ENCODE measurements around the gene HIF1A. TPM values are rescaled to one million over a fixed set of nuclear protein-coding genes. Genes with fewer than 3 reads are reported as not detected.

Gene HIF1A
- total and polyA plus RNA-seq, 10 of the 15 experiments (the other 5 are each of a cell fraction or from before 2014, with no cell fraction given): 18.3 to 97.0 (median 75.3) TPM

- TF ChIP-seq BCLAF1 (IDR thresholded peaks at IDR 0.05) (no peak), HDAC2 (IDR thresholded peaks at IDR 0.05) (no peak), TCF3 (IDR thresholded peaks at IDR 0.05; ENCODE audit: borderline replicate concordance, insufficient read depth, low read depth, low read length) (no peak), RCOR1 (conservative IDR thresholded peaks at IDR 0.05; ENCODE audit: low read depth, low read length) (no peak), WRNIP1 (IDR thresholded peaks at IDR 0.05; ENCODE audit: borderline replicate concordance, low read depth, low read length) (no peak), RUNX3 (IDR thresholded peaks at IDR 0.05; ENCODE audit: low read length) (no peak), TCF12 (IDR thresholded peaks at IDR 0.05; ENCODE audit: low read depth, low read length) (no peak)
These were observed 27.0 kb upstream of the HIF1A start (continued) for GRCh38 chr14:61668282-61668681.

DNA sequence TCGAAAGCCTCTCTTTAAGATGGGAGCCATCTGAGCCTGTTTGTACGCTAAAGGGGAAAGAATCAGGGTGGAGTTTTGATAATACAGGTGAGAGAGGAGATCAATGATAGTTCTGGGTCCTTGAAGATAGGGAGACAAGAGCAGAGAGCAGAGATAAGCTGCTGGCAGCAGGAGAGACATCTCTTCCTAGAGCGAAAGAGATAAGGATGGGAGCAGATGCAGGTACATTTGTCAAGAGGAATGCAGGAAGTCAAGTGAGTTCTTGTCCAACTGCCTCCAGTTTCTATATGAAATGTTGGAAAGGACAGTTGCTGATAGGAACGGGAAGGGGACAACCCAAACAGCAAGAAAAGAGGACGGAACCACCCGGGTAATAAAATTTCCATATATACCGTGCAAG lies 24.7 kb upstream of the HIF1A start:
- intact Hi-C loops (cut with micrococcal nuclease; ENCODE audit: unreplicated experiment): no loop called here
- no TSS peak for BruUV-seq (replicated peaks)
- ChIA-PET RAD21 (ENCODE audit: unreplicated experiment) (interaction anchor here (1.0 to 1.2 kb wide), 2 partner anchors 20 to 25 kb away, joined by 3 read pairs; no protein-coding TSS in a partner anchor), POLR2A (no interaction called here), SMC1A (ENCODE audit: uncharacterized antibody, unreplicated experiment) (interaction anchor here (0.9 to 2.0 kb wide), 5 partner anchors 8 to 101 kb away, joined by 3 to 7 read pairs (median 4); no protein-coding TSS in a partner anchor), CTCF (interaction anchor here (2.2 kb wide), 1 partner anchor 9 kb away, joined by 9 read pairs; no protein-coding TSS in a partner anchor)
- H3K79me2 ChIP-seq (ENCODE audit: control insufficient read depth, insufficient read depth, low read length): no peaks in the 10 kb centered on the region
- 0 out of 2 replicates have a peak overlapping the region, but pooled peaks have one; percentile 23 for H3K4me3 ChIP-seq
- no peaks in the 10 kb centered on the region for H4K20me1 ChIP-seq (ENCODE audit: control insufficient read depth, insufficient read depth)
- H3K9me3 ChIP-seq (replicated peaks; ENCODE audit: control insufficient read depth, insufficient read depth, low read length): no peaks in the 10 kb centered on the region; the same call in 2 of the 3 replicates
- H3K27ac ChIP-seq (ENCODE audit: control insufficient read depth, insufficient read depth): peak overlapping the region; percentile 72
- in situ Hi-C loops (cut with MboI): no loop called here
- DNase-seq (ENCODE audit: low read depth, low spot score): no peak
- peak overlapping the region; percentile 87 for H3K4me2 ChIP-seq (ENCODE audit: control insufficient read depth, insufficient read depth)
- H3K36me3 ChIP-seq (ENCODE audit: control insufficient read depth in 2 of 2, insufficient read depth in 2 of 2, low read length in 1 of 2): no peaks in the 10 kb centered on the region
- peak overlapping the region; percentile 40; the same call in 1 of the 2 replicates for H3K9ac ChIP-seq (ENCODE audit: control insufficient read depth, insufficient read depth, low read length)
- H3K27me3 ChIP-seq (replicated peaks in 1 of 2; ENCODE audit: control insufficient read depth in 2 of 2, insufficient read depth in 2 of 2, low read length in 1 of 2): no peaks in the 10 kb centered on the region
- H3K4me1 ChIP-seq (ENCODE audit: control insufficient read depth, insufficient read depth, low read length): peaks cover 17% of the 10 kb centered on the region
- 42% methylated on average over 7 of the region's 7 CpGs for WGBS (ENCODE audit: insufficient coverage, insufficient replicate concordance, low lambda C conversion rate, missing lambda C conversion rate)
- ATAC-seq: no peak
- peak overlapping the region; percentile 72 for H2AFZ ChIP-seq (ENCODE audit: control insufficient read depth, low read depth, low read length)
- FAIRE-seq: no peak
- no peak for TF ChIP-seq DPF2 (IDR thresholded peaks at IDR 0.05)
- TF ChIP-seq NFYB (IDR thresholded peaks at IDR 0.05; ENCODE audit: insufficient read depth, low read depth, low read length): no peak
- TF ChIP-seq CEBPB (IDR thresholded peaks at IDR 0.05; ENCODE audit: borderline replicate concordance in 1 of 2, low read depth in 2 of 2, low read length in 2 of 2): no peak
- no peak for TF ChIP-seq ZNF24 (IDR thresholded peaks at IDR 0.05)
- no peak for TF ChIP-seq ZBED1 (IDR thresholded peaks at IDR 0.05; ENCODE audit: borderline replicate concordance)
- TF ChIP-seq BRCA1 (IDR thresholded peaks at IDR 0.05; ENCODE audit: low read depth, low read length): no peak
- TF ChIP-seq FOXK2 (IDR thresholded peaks at IDR 0.05): no peak
- TF ChIP-seq ZNF217 (IDR thresholded peaks at IDR 0.05): no peak
- TF ChIP-seq ZNF384 (IDR thresholded peaks at IDR 0.05; ENCODE audit: borderline replicate concordance, low read depth, low read length): no peak
- no peak for TF ChIP-seq ATF7 (IDR thresholded peaks at IDR 0.05; ENCODE audit: low read depth)
- TF ChIP-seq ETV6 (conservative IDR thresholded peaks at IDR 0.05 in 1 of 2, IDR thresholded peaks at IDR 0.05 in 1 of 2; ENCODE audit: borderline replicate concordance in 1 of 2, low read depth in 1 of 2): no peak
- TF ChIP-seq PRDM15 (CRISPR knock-in tag; IDR thresholded peaks at IDR 0.05): no peak

Measured in GM12878 (cell line).